Endothelial cell of umbilical vein (primary cell): ENCODE results near the gene SORCS2. TPM values are rescaled to one million over a fixed set of nuclear protein-coding genes. Genes with fewer than 3 reads are reported as not detected.

Experiments
- BruUV-seq: library from RNA; stranded (reverse); fragments of 400-500 nt; replicated peaks from 2 replicates; lab custom pipeline; 2021; lab: Mats Ljungman, UMichigan
- CTCF ChIA-PET: fragments of 300-600, 350-600 bp; sonication (Branson Sonifier 250); formaldehyde crosslinking; loops from one replicate; lab custom pipeline; 2021; ENCODE audit warnings: antibody characterized with exemption, inconsistent platforms; lab: Charles Lee
- POLR2A ChIA-PET: fragments of 300-600, 350-600 bp; sonication (Branson Sonifier 250); formaldehyde crosslinking; loops from one replicate; lab custom pipeline; 2021; ENCODE audit warnings: antibody characterized with exemption, inconsistent platforms; lab: Charles Lee
- DNase-seq: peaks from one replicate; pipeline ENCODE4 v3.0.0-alpha.2; 2011; ENCODE audit warnings: low read depth, low spot score
- FAIRE-seq: peaks from 2 replicates; lab custom pipeline; 2011; peaks lifted over from hg19 to GRCh38; lab: Jason Lieb, UNC
- H2AFZ ChIP-seq: 2 replicates; pipeline ENCODE4 v1.6.0; 2012; ENCODE audit warnings: low read depth, low read length, control low read depth, inconsistent platforms
- H3K27ac ChIP-seq: 2 replicates; pipeline ENCODE4 v1.5.1; 2011; ENCODE audit warnings: low read depth, mild to moderate bottlenecking, control low read depth, low read length, moderate library complexity; ENCODE audit not compliant: insufficient read depth
- H3K27me3 ChIP-seq, 2 experiments: 2 replicates each; pipeline versions ENCODE4 v1.6.0 to v1.6.1; 2011; ENCODE audit warnings: low read length in 2 of 2, mixed read lengths in 1 of 2; ENCODE audit not compliant: control insufficient read depth in 2 of 2, insufficient read depth in 2 of 2
- H3K36me3 ChIP-seq, 2 experiments: 2 replicates in 1 of 2; 3 replicates in 1 of 2; pipeline ENCODE4 v1.5.1; 2011; ENCODE audit warnings: low read length in 2 of 2, mild to moderate bottlenecking in 1 of 2, moderate library complexity in 1 of 2; ENCODE audit not compliant: control insufficient read depth in 2 of 2, insufficient read depth in 2 of 2; ENCODE audit errors: extremely low read depth in 1 of 2
- H3K4me1 ChIP-seq: 3 replicates; pipeline ENCODE4 v1.5.1; 2011; ENCODE audit warnings: mild to moderate bottlenecking, low read length; ENCODE audit not compliant: control insufficient read depth, insufficient read depth; ENCODE audit errors: extremely low read depth
- H3K4me2 ChIP-seq: 2 replicates; pipeline ENCODE4 v1.6.1; 2011; ENCODE audit warnings: low read length, control low read depth, mixed read lengths; ENCODE audit not compliant: insufficient read depth
- H3K4me3 ChIP-seq, 3 experiments: fragments of 200-600 bp in 1 of 3; sonication (generic), shearing (Covaris generic) in 1 of 3; replicated peaks in 1 of 3; 2 replicates each; pipeline ENCODE4 v1.5.1; 2011 to 2016; ENCODE audit warnings: control low read depth in 3 of 3, low read length in 3 of 3, mild to moderate bottlenecking in 2 of 3, inconsistent platforms in 1 of 3, low read depth in 1 of 3, moderate library complexity in 1 of 3; ENCODE audit not compliant: insufficient read depth in 1 of 3
- H3K79me2 ChIP-seq: 2 replicates; pipeline ENCODE4 v1.6.0; 2012; ENCODE audit warnings: low read length, inconsistent platforms; ENCODE audit not compliant: control insufficient read depth, insufficient read depth
- H3K9ac ChIP-seq: replicated peaks from 2 replicates; pipeline ENCODE3; 2011; ENCODE audit warnings: low read length, control low read depth; ENCODE audit not compliant: insufficient read depth; ENCODE audit errors: extremely low read depth
- H3K9me1 ChIP-seq: replicated peaks from 3 replicates; pipeline ENCODE4 v1.6.0; 2011; ENCODE audit warnings: mild to moderate bottlenecking, low read length; ENCODE audit not compliant: control insufficient read depth, insufficient read depth; ENCODE audit errors: extremely low read depth
- H3K9me3 ChIP-seq: replicated peaks from 2 replicates; pipeline ENCODE4 v1.5.1; 2012; ENCODE audit warnings: low read length, inconsistent platforms; ENCODE audit not compliant: control insufficient read depth, insufficient read depth
- H4K20me1 ChIP-seq: replicated peaks from 2 replicates; pipeline ENCODE3; 2011; ENCODE audit warnings: mild to moderate bottlenecking, low read length; ENCODE audit not compliant: control insufficient read depth, insufficient read depth; ENCODE audit errors: extremely low read depth
- EZH2 ChIP-seq: IDR thresholded peaks from 2 replicates; pipeline ENCODE4 v1.6.1; 2012; ENCODE audit warnings: borderline replicate concordance, low read depth, mild to moderate bottlenecking, moderate library complexity, low read length, inconsistent platforms; ENCODE audit not compliant: severe bottlenecking
- FOS ChIP-seq: IDR thresholded peaks from 2 replicates; pipeline ENCODE4 v1.6.1; 2011; ENCODE audit warnings: mild to moderate bottlenecking, low read length, moderate library complexity, borderline replicate concordance; ENCODE audit not compliant: insufficient read depth
- GATA2 ChIP-seq: IDR thresholded peaks from 2 replicates; pipeline ENCODE4 v1.7.0; 2011; ENCODE audit warnings: low read depth, mild to moderate bottlenecking, moderate library complexity, mixed read lengths, low read length; ENCODE audit not compliant: insufficient read length, insufficient read depth
- JUN ChIP-seq: IDR thresholded peaks from 2 replicates; pipeline ENCODE4 v1.6.1; 2011; ENCODE audit warnings: borderline replicate concordance, low read depth; ENCODE audit not compliant: insufficient read length, insufficient read depth
- MYC ChIP-seq: IDR thresholded peaks from one replicate; pipeline ENCODE4 v1.6.1; 2011; ENCODE audit warnings: mild to moderate bottlenecking, low read depth, low read length
- POLR2A ChIP-seq: IDR thresholded peaks from 2 replicates; pipeline ENCODE4 v1.6.1; 2012; ENCODE audit warnings: low read depth, mild to moderate bottlenecking, control low read depth, low read length
- POLR2AphosphoS5 ChIP-seq: IDR thresholded peaks from 2 replicates; pipeline ENCODE4 v1.6.1; 2012; ENCODE audit warnings: low read depth, mild to moderate bottlenecking, control low read depth, low read length, moderate library complexity; ENCODE audit not compliant: insufficient read depth
- dilution Hi-C: fragments of 300-500 bp; cut with MboI; formaldehyde crosslinking; loops from one replicate; pipeline ENCODE4 v1.15.0; 2019; ENCODE audit warnings: low sequenced_read_pairs; ENCODE audit not compliant: extremely low pct_ligation_motif_present
- intact Hi-C: fragments of 100-400 bp; cut with micrococcal nuclease; formaldehyde crosslinking; loops from one replicate; pipeline ENCODE4 v1.10.0; 2022
- polyA plus RNA-seq, 4 experiments: library from polyadenylated mRNA; depleted of rRNA in 3 of 4; stranded (reverse) in 3 of 4; unstranded in 1 of 4; fragments of >200 nt; gene quantifications; 2 replicates each; pipeline versions ENCODE4 v1.2.1 to v1.2.3, GENCODE V29; 2011 to 2012; ENCODE audit warnings: missing spikeins in 1 of 4
- total RNA-seq: library from RNA; stranded (reverse); gene quantifications from 2 replicates; pipeline ENCODE4 v1.2.3, GENCODE V29; 2021
- TF ChIP-seq, protein P1 (sequence below): IDR thresholded peaks from 2 replicates; pipeline ENCODE4 v1.6.1; 2011; ENCODE audit not compliant: insufficient read depth, insufficient read length
- TF ChIP-seq, protein P2 (sequence below), 2 donors: IDR thresholded peaks; 1 replicate in 1 of 2; 2 replicates in 1 of 2; pipeline ENCODE4 v1.5.1; 2011; ENCODE audit warnings: low read length in 2 of 2, mild to moderate bottlenecking in 2 of 2, moderate library complexity in 2 of 2, control low read depth in 1 of 2, inconsistent platforms in 1 of 2, low read depth in 1 of 2; ENCODE audit not compliant: insufficient read depth in 1 of 2; ENCODE audit errors: extremely low read depth in 1 of 2

The SORCS2 gene
- total and polyA plus RNA-seq, 2 donors (not counting 3 experiments of a cell fraction or from before 2014, with no cell fraction given): not detected

DNA sequence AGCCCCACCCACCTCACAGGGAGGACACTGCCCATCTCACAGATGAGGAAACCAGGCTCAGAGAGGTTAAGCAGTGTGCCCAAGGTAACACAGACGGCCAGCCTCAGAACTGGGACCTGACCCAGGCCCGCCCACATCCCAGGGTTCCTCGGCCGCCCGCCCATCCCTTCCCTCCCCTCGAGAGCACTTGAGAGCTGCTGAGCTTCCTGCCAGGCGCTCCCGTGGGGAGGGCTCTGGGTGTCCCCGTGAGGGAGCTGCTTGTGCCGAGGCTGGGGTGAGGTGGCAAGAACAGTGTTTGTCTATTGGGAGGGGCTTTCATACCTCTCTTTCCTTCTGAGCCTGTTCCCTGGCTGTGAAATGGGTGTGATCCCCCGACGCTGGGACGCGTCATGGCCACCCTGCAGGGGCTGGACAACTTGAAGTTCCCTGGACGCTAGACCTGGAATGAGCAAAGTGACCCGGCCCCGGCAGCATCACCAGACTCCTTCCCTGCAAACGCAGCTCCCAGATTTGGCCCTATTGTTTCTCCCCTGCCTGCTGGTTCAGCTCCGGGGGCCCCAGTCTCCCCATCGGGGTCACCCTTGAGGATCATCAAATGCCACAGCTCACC is 542.4 kb downstream of the SORCS2 start:
- POLR2A ChIA-PET: no interaction called here
- no peak overlapping the region for H2AFZ ChIP-seq
- no peak overlapping the region for H3K9ac ChIP-seq
- H3K4me1 ChIP-seq: no peaks in the 10 kb centered on the region
- no peaks in the 10 kb centered on the region for H4K20me1 ChIP-seq
- H3K9me3 ChIP-seq: no peaks in the 10 kb centered on the region
- peaks cover 0 to 3% of the 10 kb centered on the region in 2 experiments for H3K27me3 ChIP-seq
- no peaks in the 10 kb centered on the region for H3K9me1 ChIP-seq
- TF ChIP-seq POLR2AphosphoS5 (no peak), GATA2 (no peak), EZH2 (no peak), FOS (no peak), MYC (no peak), POLR2A (no peak), JUN (no peak)
- TF ChIP-seq, protein P1, sequence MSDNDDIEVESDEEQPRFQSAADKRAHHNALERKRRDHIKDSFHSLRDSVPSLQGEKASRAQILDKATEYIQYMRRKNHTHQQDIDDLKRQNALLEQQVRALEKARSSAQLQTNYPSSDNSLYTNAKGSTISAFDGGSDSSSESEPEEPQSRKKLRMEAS: no peak
- TF ChIP-seq, protein P2, sequence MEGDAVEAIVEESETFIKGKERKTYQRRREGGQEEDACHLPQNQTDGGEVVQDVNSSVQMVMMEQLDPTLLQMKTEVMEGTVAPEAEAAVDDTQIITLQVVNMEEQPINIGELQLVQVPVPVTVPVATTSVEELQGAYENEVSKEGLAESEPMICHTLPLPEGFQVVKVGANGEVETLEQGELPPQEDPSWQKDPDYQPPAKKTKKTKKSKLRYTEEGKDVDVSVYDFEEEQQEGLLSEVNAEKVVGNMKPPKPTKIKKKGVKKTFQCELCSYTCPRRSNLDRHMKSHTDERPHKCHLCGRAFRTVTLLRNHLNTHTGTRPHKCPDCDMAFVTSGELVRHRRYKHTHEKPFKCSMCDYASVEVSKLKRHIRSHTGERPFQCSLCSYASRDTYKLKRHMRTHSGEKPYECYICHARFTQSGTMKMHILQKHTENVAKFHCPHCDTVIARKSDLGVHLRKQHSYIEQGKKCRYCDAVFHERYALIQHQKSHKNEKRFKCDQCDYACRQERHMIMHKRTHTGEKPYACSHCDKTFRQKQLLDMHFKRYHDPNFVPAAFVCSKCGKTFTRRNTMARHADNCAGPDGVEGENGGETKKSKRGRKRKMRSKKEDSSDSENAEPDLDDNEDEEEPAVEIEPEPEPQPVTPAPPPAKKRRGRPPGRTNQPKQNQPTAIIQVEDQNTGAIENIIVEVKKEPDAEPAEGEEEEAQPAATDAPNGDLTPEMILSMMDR (IDR thresholded peaks at IDR 0.05; ENCODE audit: extremely low read depth in 1 of 2, insufficient read depth in 1 of 2, low read depth in 1 of 2, low read length in 2 of 2): no peak
- H3K4me2 ChIP-seq: no peak overlapping the region
- no peak for FAIRE-seq
- CTCF ChIA-PET: interaction anchor here (1.6 kb wide), 1 partner anchor 67 kb away, joined by 3 read pairs; no protein-coding TSS in a partner anchor
- H3K36me3 ChIP-seq: no peaks in the 10 kb centered on the region
- intact Hi-C loops: no loop called here
- no peak overlapping the region for H3K4me3 ChIP-seq
- no peak for DNase-seq
- no peaks in the 10 kb centered on the region for H3K79me2 ChIP-seq
- dilution Hi-C loops: no loop called here
- no peak overlapping the region for H3K27ac ChIP-seq
- no TSS peak for BruUV-seq
